Stomach (tissue), 9 donors: ENCODE measurements around the gene FARS2. TPM values are rescaled to one million over a fixed set of nuclear protein-coding genes. Genes with fewer than 3 reads are reported as not detected.

Source experiments
- DNase-seq, 2 donors: peaks; one replicate each; pipeline versions ENCODE4 v3.0.0 to v3.0.0-alpha.2; 2013 to 2019
- H3K27ac ChIP-seq, 5 donors: fragments of 200-600 bp in 4 of 5; sonication (generic) in 4 of 5; one replicate each; pipeline ENCODE4 v1.5.1; 2013 to 2019; ENCODE audit warnings: mild to moderate bottlenecking in 1 of 5, moderate library complexity in 1 of 5
- H3K27me3 ChIP-seq, 3 donors: fragments of 200-600 bp; sonication (generic); one replicate each; pipeline ENCODE4 v1.5.1; 2017 to 2019; ENCODE audit warnings: mixed run types in 1 of 3
- H3K36me3 ChIP-seq, 4 donors: fragments of 200-600 bp; sonication (generic); 1 replicate in 3 of 4; 2 replicates in 1 of 4; pipeline ENCODE4 v1.5.1; 2016 to 2019
- H3K4me1 ChIP-seq, 4 donors: fragments of 200-600 bp; sonication (generic); one replicate each; pipeline ENCODE4 v1.5.1; 2016 to 2019
- H3K4me3 ChIP-seq, 4 donors: fragments of 200-600 bp; sonication (generic) in 3 of 4; one replicate each; pipeline ENCODE4 v1.5.1; 2016 to 2019; ENCODE audit warnings: mild to moderate bottlenecking in 1 of 4
- H3K9me3 ChIP-seq, 4 donors: fragments of 200-600 bp; sonication (generic); one replicate each; pipeline ENCODE4 v1.5.1; 2016 to 2019
- CTCF ChIP-seq, 7 experiments: fragments of 450-650 bp in 4 of 7; fragments of 200-600 bp in 3 of 7; sonication (generic) in 3 of 7; IDR thresholded peaks; one replicate each; pipeline ENCODE4 v1.5.1; 2016 to 2019; ENCODE audit warnings: antibody characterized with exemption in 7 of 7, control low read depth in 2 of 7, mild to moderate bottlenecking in 1 of 7
- EP300 ChIP-seq: sonication (generic); formaldehyde crosslinking; IDR thresholded peaks from one replicate; pipeline ENCODE4 v1.6.1; 2017; ENCODE audit warnings: antibody characterized with exemption
- POLR2A ChIP-seq, 4 donors: fragments of 450-650 bp; IDR thresholded peaks; one replicate each; pipeline ENCODE4 v1.6.1; 2016; ENCODE audit warnings: antibody characterized with exemption in 4 of 4, control low read depth in 2 of 4, mild to moderate bottlenecking in 1 of 4, moderate library complexity in 1 of 4
- POLR2AphosphoS5 ChIP-seq, 3 donors: sonication (generic); formaldehyde crosslinking; IDR thresholded peaks; one replicate each; pipeline ENCODE4 v1.6.1; 2016; ENCODE audit warnings: antibody characterized with exemption in 3 of 3
- WGBS, 5 donors: extraction: QIAGEN DNeasy Blood & Tissue Kit in 3 of 5; methylation state at CpG; one replicate each; pipeline versions ENCODE4 v1.1.5 to v1.1.7; 2013 to 2018; 5-methylcytosine and 5-hydroxymethylcytosine counted together
- intact Hi-C: fragments of 100-400 bp; cut with DNase I; formaldehyde crosslinking; loops from one replicate; pipeline ENCODE4 v1.15.1; 2023; ENCODE audit warnings: low total_unique reads
- polyA plus RNA-seq, 3 donors: library from polyadenylated mRNA; stranded (reverse); fragments of 200-250 nt; gene quantifications; one replicate each; pipeline ENCODE4 v1.2.3, GENCODE V29; 2013
- total RNA-seq, 5 donors: library from RNA; depleted of rRNA; stranded (reverse); fragments of >200 nt; gene quantifications; one replicate each; pipeline versions ENCODE4 v1.1.0 to v1.2.3, GENCODE V29; 2014 to 2016
- donor health status: healthy with polysubstance abuse.
- donor health status: Bipolar disorder and iron deficiency.
- donor health status: healthy.

Gene FARS2
- total and polyA plus RNA-seq, 8 donors, result 3.8 to 47.8 (median 15.9) TPM

GRCh38 chr6:5589422-5590141 lies 328.3 kb downstream of the FARS2 start:
- WGBS, 5 donors, result 91 to 96% (median 94%) methylated on average over 7 of the region's 7 CpGs
- no peaks in the 10 kb centered on the region for H3K4me1 ChIP-seq
- no peak for TF ChIP-seq POLR2A (IDR thresholded peaks at IDR 0.05)
- no peak for TF ChIP-seq CTCF (IDR thresholded peaks at IDR 0.05)
- no peak for TF ChIP-seq EP300
- TF ChIP-seq POLR2AphosphoS5 (IDR thresholded peaks at IDR 0.05), result no peak
- DNase-seq, result no peak
- H3K36me3 ChIP-seq, result no peaks in the 10 kb centered on the region
- intact Hi-C loops, result no loop called here
- H3K4me3 ChIP-seq, result no peak overlapping the region
- no peaks in the 10 kb centered on the region for H3K27me3 ChIP-seq
- no peak overlapping the region for H3K27ac ChIP-seq
- peaks cover 0 to 6% (median 0%) of the 10 kb centered on the region in 4 donors for H3K9me3 ChIP-seq

GRCh38 chr6:5590187-5590586 lies 328.9 kb downstream of the FARS2 start:
- TF ChIP-seq CTCF (IDR thresholded peaks at IDR 0.05) (no peak), POLR2AphosphoS5 (IDR thresholded peaks at IDR 0.05) (no peak), POLR2A (IDR thresholded peaks at IDR 0.05) (no peak), EP300 (no peak)
- H3K27ac ChIP-seq, result no peak overlapping the region
- peaks cover 0 to 6% (median 0%) of the 10 kb centered on the region in 4 donors for H3K9me3 ChIP-seq
- no peak for DNase-seq
- H3K36me3 ChIP-seq, result no peaks in the 10 kb centered on the region
- H3K27me3 ChIP-seq, result no peaks in the 10 kb centered on the region
- intact Hi-C loops, result no loop called here
- WGBS, 5 donors, result 80 to 93% (median 87%) methylated on average over 4 to 5 of the region's 5 CpGs
- no peak overlapping the region for H3K4me3 ChIP-seq
- no peaks in the 10 kb centered on the region for H3K4me1 ChIP-seq

- 75 to 91% (median 78%) methylated on average over 17 of the region's 17 CpGs for WGBS, 5 donors
- intact Hi-C loops, result no loop called here
- no peak for TF ChIP-seq POLR2AphosphoS5 (IDR thresholded peaks at IDR 0.05)
- no peak for TF ChIP-seq EP300
- TF ChIP-seq POLR2A (IDR thresholded peaks at IDR 0.05), result no peak
- TF ChIP-seq CTCF (IDR thresholded peaks at IDR 0.05), result no peak
Measured at GRCh38 chr6:5592886-5593519, 331.7 kb downstream of the FARS2 start.

GRCh38 chr6:5595184-5595583 lies 333.9 kb downstream of the FARS2 start:
- H3K4me1 ChIP-seq, result no peaks in the 10 kb centered on the region
- 91 to 98% (median 97%) methylated on average over 7 of the region's 7 CpGs for WGBS, 5 donors
- H3K27me3 ChIP-seq, result no peaks in the 10 kb centered on the region
- no peaks in the 10 kb centered on the region for H3K36me3 ChIP-seq
- no peak for DNase-seq
- no peak overlapping the region for H3K4me3 ChIP-seq
- H3K27ac ChIP-seq, result no peak overlapping the region
- intact Hi-C loops, result no loop called here
- no peak for TF ChIP-seq POLR2AphosphoS5 (IDR thresholded peaks at IDR 0.05)
- no peak for TF ChIP-seq EP300
- no peak for TF ChIP-seq CTCF (IDR thresholded peaks at IDR 0.05)
- TF ChIP-seq POLR2A (IDR thresholded peaks at IDR 0.05), result no peak
- H3K9me3 ChIP-seq, result no peaks in the 10 kb centered on the region

More at GRCh38 chr6:5592886-5593519, 331.7 kb downstream of the FARS2 start:
- Histone ChIP-seq H3K27me3 (no peaks in the 10 kb centered on the region), H3K27ac (no peak overlapping the region), H3K4me3 (no peak overlapping the region), H3K9me3 (no peaks in the 10 kb centered on the region), H3K4me1 (no peaks in the 10 kb centered on the region), H3K36me3 (no peaks in the 10 kb centered on the region)
- peak in 1 of 2 donors; percentile 12 for DNase-seq
